T-helper 2 cell treated with Interferon-gamma antibody and Interleukin-4, amounts not matched to agents 100 ng/mL and 5 ng/mL, for 36 hours (primary cell): ENCODE results near the gene OST4. TPM values are rescaled to one million over a fixed set of nuclear protein-coding genes. Genes with fewer than 3 reads are reported as not detected.

ENCODE experiments used
- intact Hi-C: fragments of 100-400 bp; cut with micrococcal nuclease; formaldehyde crosslinking; loops from one replicate; pipeline ENCODE4 v1.15.1; 2023
- total RNA-seq: library from RNA; stranded (reverse); gene quantifications from 2 replicates; pipeline ENCODE4 v1.2.3, GENCODE V29; 2022

Gene OST4
- total RNA-seq, 1 donor from 2014 or later = 351 TPM

DNA sequence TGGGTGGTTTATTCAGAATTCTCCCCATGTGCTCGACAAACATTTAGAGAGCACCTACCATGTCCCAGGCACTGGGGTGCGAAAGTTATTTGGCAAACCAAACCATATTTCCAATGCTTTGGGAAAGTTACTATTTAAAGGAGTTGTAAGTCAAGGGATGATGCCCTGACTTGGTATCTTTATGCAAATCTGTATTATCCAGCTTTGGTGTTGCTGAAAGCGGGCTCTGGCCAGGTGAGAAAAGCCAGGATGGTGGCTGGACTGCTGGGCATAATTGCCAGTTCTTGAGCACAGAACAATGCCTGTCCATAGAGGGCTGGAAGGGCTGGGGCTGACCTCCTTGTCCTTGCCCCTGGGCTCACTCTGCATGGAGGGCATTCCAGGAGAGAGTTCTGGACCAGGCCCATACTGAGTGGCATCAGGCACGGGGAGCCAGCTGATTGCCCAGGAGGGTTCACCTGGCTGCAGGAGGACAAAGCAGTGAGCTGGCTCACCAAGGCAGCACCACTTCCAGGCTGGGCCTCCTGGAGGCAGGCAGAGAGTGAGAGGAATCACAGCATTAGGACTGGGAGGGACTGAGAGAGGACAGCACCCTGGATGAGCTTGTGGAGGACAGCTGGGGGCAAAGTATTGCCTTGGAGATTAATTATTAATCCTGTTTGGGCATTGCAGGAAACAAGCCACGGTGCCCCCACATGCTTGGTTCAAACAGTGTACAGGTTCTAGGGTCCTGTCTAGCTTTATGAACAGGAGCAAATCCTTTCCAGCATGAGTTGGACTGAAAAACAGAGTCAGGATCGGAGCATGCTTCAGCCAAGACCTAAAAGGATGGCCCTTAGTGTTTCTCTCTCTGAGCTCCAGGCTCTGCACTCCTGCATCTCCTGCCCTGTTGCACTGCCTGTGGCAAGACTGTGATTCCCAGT lies 22.2 kb upstream of the OST4 start:
- intact Hi-C loops = no loop called here

DNA sequence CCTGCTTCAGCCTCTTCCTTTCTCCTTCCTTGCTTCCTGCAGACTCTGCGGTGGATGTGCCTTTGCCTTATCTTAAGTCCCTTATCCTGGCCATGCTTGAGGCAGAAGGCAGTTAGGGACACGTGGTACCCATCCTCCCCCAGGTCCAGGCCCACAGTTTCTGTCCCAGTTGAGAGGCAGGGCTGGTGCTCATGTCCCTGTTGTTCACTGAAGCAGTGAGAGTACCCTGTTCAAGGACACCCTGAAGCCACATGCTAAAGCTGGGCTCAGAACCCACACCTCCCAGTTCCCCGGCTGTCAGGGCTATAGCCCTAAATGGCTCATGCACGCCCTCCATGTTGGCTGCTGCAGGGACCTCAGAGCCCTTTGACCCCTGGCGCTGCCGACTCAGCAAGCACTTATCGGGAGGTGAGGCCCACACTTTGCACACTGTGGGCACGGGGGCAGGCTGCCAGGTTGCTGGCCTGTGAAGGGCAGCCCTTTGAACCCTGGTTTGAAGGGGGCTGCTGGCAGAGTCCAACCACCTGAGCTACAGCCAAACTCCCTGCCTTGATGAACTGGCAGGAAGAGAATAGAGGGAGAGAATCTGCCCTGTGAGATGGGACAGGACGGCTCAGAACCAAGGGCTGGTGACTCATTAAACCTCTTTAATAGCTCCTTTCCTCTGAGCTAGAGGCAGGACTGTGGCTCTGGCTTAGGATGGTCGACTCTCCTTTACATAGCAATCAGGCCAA lies 21.4 kb upstream of the OST4 start:
- intact Hi-C loops = no loop called here

DNA sequence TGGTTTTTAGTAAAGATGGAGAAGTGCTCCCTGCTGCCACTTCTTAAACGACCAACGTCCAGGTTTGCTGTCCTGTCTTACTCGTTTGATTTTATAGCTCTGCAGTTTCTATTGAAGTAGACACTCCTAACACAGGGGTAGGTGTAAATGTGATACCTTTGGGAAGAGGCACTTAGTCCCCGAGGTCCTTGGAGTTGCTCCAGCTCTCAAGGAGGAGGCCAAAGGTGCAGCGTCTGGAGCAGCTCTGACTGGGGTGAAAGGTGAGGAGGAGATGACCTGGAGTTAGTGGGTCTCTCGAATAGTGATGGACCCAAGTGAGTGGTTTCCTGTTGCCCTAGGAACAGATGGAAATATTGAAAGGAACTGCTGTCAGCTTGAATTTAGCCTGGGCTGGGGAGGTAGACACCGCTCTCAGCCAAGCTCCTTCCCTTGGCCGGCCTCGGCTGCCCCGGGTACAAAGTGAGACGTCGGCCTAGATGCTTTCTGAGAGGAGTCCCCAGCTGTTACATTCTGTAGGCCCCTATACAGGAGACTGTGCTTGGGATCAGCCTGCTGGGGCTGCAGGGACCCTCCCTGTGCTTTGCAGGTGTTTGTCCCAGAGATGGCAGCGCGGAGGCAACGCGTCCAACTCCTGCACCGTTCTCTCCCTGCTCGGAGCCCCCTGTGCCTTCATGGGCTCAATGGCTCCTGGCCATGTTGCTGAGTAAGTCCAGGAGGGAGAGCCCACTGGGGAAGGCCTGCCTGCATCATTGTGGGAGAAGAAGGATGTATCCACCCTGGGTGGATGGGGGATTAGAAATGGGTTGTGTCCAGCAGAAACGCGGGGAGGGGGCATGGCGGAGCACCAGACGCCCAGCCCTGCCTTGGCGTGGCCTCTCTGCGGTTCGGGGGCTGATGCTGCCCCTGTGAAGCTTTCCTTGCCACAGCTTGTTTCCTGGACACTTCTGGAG lies 20.6 kb upstream of the OST4 start:
- intact Hi-C loops = no loop called here

DNA sequence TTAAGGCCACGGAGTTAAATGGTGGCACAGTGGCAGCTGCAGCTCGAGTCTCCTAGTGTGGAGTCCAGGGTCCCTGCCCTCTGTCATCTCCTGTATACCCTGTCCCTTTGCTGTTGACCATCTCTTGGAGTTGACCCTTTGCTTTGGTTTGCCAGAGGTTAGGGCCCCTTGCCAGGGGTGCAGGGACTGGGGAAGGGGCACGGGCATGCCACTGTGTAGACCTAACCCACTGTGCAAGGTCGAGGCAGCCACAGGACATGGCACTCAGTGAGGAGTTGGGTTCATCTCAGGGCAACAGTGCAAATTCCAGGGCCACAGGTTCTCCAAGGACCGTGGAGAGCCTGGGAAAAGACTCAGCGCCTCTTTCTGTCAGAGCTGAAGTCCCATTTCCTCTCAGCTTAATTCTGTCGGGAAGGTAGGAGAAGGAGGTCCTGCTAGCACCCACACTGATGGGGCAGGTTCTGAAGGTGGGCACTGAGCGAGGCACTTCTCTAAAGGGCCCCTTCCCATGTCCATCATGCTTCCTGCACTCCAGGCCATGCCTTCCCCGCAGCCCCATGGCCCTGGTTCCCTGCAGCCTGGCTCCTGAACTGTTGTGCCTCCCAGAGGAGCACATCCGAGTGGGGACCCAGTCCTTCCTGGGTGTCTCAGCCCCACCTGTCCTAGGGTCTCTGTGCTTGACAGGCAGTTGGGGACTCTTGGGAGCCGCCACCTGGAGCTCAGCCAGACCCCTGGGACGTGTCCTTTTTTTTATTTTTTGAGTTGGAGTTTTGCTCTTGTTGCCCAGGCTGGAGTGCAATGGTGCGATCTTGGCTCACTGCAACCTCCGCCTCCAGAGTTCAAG lies 17.9 kb upstream of the OST4 start:
- intact Hi-C loops = no loop called here

DNA sequence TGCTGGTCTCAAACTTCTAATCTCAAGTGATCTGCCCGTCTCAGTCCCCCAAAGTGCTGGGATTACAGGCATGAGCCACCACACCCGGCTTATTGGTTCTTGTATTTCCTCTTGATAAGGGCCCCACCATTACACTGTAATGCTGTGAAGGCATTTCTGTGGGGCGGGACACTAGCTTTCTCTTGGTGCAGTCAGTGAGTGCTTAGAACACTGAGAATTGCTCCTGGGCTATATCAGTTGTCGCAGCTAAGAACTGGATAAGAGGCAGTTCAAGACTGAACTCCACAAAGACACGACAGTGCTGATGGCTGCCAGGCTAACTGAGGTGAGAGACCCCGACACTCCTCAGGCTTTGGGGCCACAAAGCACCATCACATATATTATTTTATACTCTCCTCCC lies 17.2 kb upstream of the OST4 start:
- intact Hi-C loops = no loop called here

DNA sequence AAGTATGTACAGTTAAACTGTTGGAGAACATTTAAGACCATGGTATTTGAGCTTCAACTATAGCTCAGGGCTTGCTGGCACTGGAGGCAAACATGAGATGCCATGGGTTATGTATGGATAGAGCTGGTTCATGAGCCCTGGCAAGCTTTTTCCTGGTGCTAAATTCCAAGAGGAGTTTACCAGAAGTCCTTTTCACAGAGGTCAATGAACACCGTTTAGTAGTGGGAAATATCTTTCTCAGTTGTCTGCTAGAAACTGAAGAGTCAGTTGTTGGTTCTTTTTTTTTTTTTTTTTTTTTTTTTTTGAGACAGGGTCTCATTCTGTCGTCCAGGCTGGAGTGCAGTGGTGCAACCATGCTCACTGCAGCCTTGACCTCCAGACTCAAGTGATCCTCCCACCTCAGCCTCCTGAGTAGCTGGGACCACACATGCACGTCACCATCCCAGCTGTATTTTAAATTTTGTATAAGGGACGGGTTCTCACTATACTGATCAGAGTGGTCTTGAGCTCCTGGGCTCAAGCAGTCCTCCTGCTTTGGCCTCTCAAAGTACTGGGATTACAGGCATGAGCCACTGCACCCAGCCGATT lies 16.5 kb upstream of the OST4 start:
- intact Hi-C loops = loop anchor here (2.0 kb wide), 1 partner anchor 125 kb away; the partner anchor contains the start of genes ATRAID and SLC5A6

DNA sequence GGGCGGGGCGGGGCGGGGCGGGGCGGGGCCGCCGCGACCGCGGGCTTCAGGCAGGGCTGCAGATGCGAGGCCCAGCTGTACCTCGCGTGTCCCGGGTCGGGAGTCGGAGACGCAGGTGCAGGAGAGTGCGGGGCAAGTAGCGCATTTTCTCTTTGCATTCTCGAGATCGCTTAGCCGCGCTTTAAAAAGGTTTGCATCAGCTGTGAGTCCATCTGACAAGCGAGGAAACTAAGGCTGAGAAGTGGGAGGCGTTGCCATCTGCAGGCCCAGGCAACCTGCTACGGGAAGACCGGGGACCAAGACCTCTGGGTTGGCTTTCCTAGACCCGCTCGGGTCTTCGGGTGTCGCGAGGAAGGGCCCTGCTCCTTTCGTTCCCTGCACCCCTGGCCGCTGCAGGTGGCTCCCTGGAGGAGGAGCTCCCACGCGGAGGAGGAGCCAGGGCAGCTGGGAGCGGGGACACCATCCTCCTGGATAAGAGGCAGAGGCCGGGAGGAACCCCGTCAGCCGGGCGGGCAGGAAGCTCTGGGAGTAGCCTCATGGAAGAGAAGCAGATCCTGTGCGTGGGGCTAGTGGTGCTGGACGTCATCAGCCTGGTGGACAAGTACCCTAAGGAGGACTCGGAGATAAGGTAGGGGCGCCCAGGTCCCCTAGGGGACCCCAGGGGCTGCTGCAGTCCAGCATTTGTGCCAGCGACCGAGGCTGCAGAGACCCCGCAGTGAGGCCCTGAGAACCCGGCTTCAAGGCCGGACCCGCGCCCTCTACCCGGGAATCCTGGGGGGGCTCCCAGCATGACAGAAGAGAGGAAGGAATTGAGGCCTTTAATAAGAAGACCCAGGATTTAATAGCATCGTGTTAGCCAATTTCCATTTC lies 15.5 kb upstream of the OST4 start, which contains the start of gene KHK:
Gene KHK (plus strand): TSS at position 49 of the 870 bp plus-strand sequence. CDS start 488 bp downstream, at position 537.
- intact Hi-C loops = loop anchor here (1.0 to 2.0 kb wide), 4 partner anchors 16 to 283 kb away; partner anchors contain the start of genes AGBL5, ATRAID, EIF2B4 and OST4

DNA sequence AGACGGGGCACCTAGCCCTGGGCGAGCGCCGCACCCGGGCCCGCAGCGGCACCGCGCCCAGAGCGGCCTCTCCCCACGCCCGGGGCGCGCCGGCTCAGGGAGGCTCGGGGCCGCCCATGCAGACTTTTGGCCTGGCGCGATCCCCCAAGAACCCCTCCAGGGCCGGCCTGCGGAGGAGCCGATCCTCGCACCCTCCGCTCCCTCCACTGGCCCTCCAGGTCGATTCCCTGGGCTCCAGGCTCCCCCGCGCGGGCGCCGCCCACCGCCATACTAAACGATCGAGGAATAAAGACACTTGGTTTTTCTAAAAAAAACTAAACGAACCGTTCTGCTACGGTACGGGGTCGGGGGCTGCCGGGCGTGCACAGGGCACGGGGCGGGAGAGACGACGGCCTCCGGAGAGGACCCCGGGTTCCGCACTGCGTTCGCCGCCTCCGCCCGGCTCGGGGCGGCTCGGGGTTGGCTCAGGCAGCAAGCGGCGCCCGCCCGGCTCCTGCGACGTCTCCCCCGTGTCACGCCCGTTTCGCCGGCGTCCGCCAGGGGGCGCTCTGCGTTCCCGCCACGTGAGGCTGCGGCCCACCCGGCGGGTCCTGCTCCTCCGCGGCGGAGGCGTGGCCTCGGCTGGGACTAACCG lies 14.8 kb upstream of the OST4 start:
- intact Hi-C loops = loop anchor here (1.0 to 2.0 kb wide), 4 partner anchors 15 to 284 kb away; partner anchors contain the start of genes AGBL5, ATRAID, EIF2B4 and OST4

DNA sequence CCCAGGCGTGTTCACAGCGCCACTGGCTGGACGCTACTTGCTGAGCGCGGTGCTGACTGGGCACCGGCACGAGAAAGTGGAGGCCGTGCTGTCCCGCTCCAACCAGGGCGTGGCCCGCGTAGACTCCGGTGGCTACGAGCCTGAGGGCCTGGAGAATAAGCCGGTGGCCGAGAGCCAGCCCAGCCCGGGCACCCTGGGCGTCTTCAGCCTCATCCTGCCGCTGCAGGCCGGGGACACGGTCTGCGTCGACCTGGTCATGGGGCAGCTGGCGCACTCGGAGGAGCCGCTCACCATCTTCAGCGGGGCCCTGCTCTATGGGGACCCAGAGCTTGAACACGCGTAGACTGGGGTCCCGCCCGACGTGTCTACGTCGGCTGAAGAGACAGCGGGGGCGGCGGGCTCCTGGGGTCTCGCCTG lies 14.2 kb upstream of the OST4 start:
- intact Hi-C loops = loop anchor here (1.0 to 2.0 kb wide), 5 partner anchors 14 to 285 kb away; partner anchors contain the start of genes AGBL5, ATRAID, EIF2B4 and OST4

DNA sequence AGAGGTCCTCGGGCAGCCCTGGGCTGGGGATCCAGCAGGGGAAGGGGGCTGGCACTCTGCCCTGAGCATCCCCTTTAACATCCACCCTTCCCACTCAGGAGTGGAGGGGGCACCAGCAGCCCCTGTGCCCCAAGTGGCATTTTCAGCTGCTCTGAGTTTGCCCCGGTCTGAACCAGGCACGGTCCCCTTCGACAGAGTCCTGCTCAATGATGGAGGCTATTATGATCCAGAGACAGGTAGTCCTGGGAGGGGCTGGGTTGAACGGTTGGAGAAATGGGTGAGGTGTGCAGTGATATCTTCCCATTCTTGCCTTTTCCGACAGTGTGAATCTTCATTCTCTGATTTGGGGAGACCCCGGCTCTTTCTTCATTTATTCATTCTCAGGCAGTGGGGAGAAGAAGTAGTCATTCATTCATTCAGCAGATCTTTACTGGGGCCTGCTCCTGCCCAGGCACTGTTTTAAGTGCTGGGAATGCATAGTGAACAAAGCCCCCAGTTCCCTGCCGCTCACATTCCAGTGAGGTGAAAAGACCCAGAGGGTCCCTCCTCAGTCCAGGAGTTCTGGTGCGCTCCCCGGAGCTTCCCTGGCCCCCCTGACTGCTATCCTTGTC lies 13.7 kb upstream of the OST4 start:
- intact Hi-C loops = loop anchor here (1.0 kb wide), 1 partner anchor 124 kb away; no protein-coding TSS in a partner anchor

DNA sequence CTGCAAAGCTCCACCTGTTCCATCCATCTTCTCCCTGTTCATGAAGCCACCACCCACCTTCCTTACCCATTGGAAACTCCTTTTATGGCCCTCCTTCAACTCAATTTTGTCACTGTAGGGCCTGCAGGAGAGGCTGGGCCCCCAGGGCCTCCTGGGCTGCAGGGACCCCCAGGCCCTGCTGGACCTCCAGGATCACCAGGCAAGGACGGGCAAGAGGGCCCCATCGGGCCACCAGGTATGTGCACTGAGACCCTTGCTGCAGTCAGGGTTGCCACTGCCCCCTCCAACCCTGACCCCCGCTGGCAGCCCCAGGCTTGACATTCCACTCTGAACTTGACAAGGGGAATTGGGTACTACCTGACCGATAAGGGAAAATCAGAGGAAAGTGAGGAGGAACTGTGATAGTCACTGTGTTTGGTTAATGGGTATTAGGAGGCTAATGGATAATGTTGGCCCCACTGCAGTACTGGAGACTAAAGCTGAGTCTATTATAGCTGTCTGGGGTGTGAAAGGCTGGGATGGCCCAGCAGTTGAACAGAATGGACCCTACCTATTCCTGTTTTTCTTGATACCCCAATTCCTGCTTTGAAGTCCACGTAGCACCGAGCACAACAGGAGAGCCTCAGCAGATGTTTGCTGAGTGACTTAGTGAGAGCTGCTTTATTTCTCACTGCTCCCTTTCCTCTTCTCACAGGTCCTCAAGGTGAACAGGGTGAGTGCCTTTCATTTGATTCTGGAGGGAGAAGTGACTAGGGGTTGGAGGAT lies 13.0 kb upstream of the OST4 start:
- intact Hi-C loops = loop anchor here (1.0 kb wide), 1 partner anchor 123 kb away; no protein-coding TSS in a partner anchor

DNA sequence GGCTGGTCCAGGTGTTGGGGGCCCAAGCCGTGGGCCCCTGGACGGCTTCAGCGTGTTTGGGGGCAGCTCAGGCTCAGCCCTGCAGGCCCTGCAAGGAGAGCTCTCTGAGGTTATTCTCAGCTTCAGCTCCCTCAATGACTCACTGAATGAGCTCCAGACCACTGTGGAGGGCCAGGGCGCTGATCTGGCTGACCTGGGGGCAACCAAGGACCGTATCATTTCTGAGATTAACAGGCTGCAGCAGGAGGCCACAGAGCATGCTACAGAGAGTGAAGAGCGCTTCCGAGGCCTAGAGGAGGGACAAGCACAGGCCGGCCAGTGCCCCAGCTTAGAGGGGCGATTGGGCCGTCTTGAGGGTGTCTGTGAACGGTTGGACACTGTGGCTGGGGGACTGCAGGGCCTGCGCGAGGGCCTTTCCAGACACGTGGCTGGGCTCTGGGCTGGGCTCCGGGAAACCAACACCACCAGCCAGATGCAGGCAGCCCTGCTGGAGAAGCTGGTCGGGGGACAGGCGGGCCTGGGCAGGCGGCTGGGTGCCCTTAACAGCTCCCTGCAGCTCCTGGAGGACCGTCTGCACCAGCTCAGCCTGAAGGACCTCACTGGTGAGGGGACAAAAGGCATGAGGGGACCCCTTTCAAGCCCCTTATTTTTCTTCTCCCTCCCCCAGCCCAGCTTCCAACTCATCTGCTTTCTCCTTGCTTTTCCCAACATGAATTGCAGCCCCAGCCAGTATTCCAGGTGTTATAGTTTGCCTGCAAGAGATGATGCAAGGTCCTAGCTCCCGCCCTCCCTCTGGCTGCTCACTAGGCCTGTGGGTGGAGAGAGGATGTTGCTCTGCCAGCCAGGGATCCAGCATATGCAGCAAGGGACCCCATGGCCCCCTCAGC lies 12.2 kb upstream of the OST4 start:
- intact Hi-C loops = no loop called here

DNA sequence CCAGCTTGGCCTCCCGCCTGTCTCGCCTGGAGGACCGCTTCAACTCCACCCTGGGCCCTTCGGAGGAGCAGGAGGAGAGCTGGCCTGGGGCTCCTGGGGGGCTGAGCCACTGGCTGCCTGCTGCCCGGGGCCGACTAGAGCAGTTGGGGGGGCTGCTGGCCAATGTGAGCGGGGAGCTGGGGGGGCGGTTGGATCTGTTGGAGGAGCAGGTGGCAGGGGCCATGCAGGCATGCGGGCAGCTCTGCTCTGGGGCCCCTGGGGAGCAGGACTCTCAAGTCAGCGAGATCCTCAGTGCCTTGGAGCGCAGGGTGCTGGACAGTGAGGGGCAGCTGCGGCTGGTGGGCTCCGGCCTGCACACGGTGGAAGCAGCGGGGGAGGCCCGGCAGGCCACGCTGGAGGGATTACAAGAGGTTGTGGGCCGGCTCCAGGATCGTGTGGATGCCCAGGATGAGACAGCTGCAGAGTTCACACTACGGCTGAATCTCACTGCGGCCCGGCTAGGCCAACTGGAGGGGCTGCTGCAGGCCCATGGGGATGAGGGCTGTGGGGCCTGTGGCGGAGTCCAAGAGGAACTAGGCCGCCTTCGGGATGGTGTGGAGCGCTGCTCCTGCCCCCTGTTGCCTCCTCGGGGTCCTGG lies 11.4 kb upstream of the OST4 start:
- intact Hi-C loops = no loop called here

DNA sequence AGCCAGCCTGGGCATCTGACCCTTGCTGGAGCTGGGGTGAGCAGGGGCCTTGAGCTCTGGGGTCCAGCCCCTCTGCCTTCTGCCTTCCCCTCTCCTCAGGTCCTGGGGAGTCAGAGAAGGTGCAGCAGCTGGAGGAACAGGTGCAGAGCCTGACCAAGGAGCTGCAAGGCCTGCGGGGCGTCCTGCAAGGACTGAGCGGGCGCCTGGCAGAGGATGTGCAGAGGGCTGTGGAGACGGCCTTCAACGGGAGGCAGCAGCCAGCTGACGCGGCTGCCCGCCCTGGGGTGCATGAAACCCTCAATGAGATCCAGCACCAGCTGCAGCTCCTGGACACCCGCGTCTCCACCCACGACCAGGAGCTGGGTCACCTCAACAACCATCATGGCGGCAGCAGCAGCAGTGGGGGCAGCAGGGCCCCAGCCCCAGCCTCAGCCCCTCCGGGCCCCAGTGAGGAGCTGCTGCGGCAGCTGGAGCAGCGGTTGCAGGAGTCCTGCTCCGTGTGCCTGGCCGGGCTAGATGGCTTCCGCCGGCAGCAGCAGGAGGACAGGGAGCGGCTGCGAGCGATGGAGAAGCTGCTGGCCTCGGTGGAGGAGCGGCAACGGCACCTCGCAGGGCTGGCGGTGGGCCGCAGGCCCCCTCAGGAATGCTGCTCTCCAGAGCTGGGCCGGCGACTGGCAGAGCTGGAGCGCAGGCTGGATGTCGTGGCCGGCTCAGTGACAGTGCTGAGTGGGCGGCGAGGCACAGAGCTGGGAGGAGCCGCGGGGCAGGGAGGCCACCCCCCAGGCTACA lies 10.7 kb upstream of the OST4 start:
- intact Hi-C loops = loop anchor here (1.0 to 2.0 kb wide), 4 partner anchors 11 to 53 kb away; partner anchors contain the start of genes AGBL5, OST4, PREB and TMEM214
